Aorta (tissue), 5 donors: ENCODE measurements around the gene LAMTOR1. TPM values are rescaled to one million over a fixed set of nuclear protein-coding genes. Genes with fewer than 3 reads are reported as not detected.
"Not testable (repeated sequence)": the region's sequence is repeated elsewhere in the genome, so short reads cannot be mapped to it uniquely, and the experiment has no call there.

Source experiments
- ATAC-seq: fragments of 200-7000 bp; cut with Tn5 transposase; one replicate; pipeline ENCODE4 v1.9.1; 2022; ENCODE audit warnings: moderate library complexity; ENCODE audit not compliant: low FRiP score
- DNase-seq, 2 donors: peaks; one replicate each; pipeline ENCODE4 v3.0.0-alpha.2; 2020
- H3K27ac ChIP-seq, 2 donors: one replicate each; pipeline ENCODE4 v1.5.1; 2013; ENCODE audit warnings: low read length in 2 of 2, mild to moderate bottlenecking in 2 of 2, moderate library complexity in 2 of 2, control low read depth in 1 of 2, inconsistent platforms in 1 of 2, low read depth in 1 of 2
- H3K27me3 ChIP-seq, 2 donors: one replicate each; pipeline ENCODE4 v1.6.1; 2013; ENCODE audit warnings: control low read depth in 1 of 2, low read length in 1 of 2, mild to moderate bottlenecking in 1 of 2, moderate library complexity in 1 of 2; ENCODE audit not compliant: insufficient read depth in 2 of 2, control insufficient read depth in 1 of 2
- H3K36me3 ChIP-seq, 2 donors: one replicate each; pipeline ENCODE4 v1.6.1; 2013; ENCODE audit warnings: control low read depth in 1 of 2, low read length in 1 of 2, mild to moderate bottlenecking in 1 of 2; ENCODE audit not compliant: insufficient read depth in 2 of 2, control insufficient read depth in 1 of 2
- H3K4me1 ChIP-seq, 2 donors: one replicate each; pipeline ENCODE4 v1.6.1; 2013; ENCODE audit warnings: low read length in 2 of 2, control low read depth in 1 of 2, mild to moderate bottlenecking in 1 of 2, moderate library complexity in 1 of 2; ENCODE audit not compliant: insufficient read depth in 2 of 2, control insufficient read depth in 1 of 2
- H3K4me3 ChIP-seq, 2 donors: one replicate each; pipeline ENCODE4 v1.5.1; 2013; ENCODE audit warnings: low read length in 2 of 2, control low read depth in 1 of 2, mild to moderate bottlenecking in 1 of 2
- H3K9me3 ChIP-seq: one replicate; pipeline ENCODE4 v1.6.1; 2013; ENCODE audit warnings: mild to moderate bottlenecking, low read length; ENCODE audit not compliant: control insufficient read depth
- WGBS, 2 donors: extraction: QIAGEN DNeasy Blood & Tissue Kit; methylation state at CpG; one replicate each; pipeline ENCODE4 v1.1.7; 2013; 5-methylcytosine and 5-hydroxymethylcytosine counted together
- intact Hi-C, 2 donors: fragments of 100-400 bp; cut with DNase I; formaldehyde crosslinking; loops; one replicate each; pipeline versions ENCODE4 v1.14.2 to v1.15.0; 2022
- long read RNA-seq, 2 donors: library from polyadenylated mRNA; unstranded; transcript quantifications; one replicate each; pipeline ENCODE4 v2.0.0, GENCODE V29; 2020 to 2021
- polyA plus RNA-seq, 2 donors: library from polyadenylated mRNA; stranded (reverse); fragments of 200-250 nt; gene quantifications; one replicate each; pipeline ENCODE4 v1.2.3, GENCODE V29; 2013
- total RNA-seq, 2 donors: library from RNA; stranded (reverse); fragmentation: NEBNext Ultra II Directional; extraction: Animal tissue kit (Norgen Biotek cat#: 25700); gene quantifications; one replicate each; pipeline ENCODE4 v1.2.1, GENCODE V29; 2021
- donor health status: healthy with polysubstance abuse.
- donor health status: Bipolar disorder and iron deficiency.
- donor health status: DM: no; HTN: no; CAD: no.
- donor health status: DM: no; HTN: no; CAD: no.
- donor health status: DM: yes; HTN: yes; CAD: no.

LAMTOR1 gene
- total RNA-seq, result 10 to 100 TPM; 61.1 to 62.6 TPM
- polyA plus RNA-seq, result 100 to 1,000 TPM; 100 to 160 TPM
- long read RNA-seq, donor 1, transcript LAMTOR1-201 (5 exons, 1,179 nt), result major isoform, 88 of 98 reads
- long read RNA-seq, donor 1, partial matches to known transcripts, result 3 of 98 reads
- long read RNA-seq, donor 1, other reads (novel, unspliced or antisense), result 4 of 98 reads
- long read RNA-seq, donor 2, transcript LAMTOR1-201 (5 exons, 1,179 nt), result major isoform, 30 of 35 reads
- long read RNA-seq, donor 2, partial matches to known transcripts, result 2 of 35 reads
- long read RNA-seq, donor 2, other reads (novel, unspliced or antisense), result 3 of 35 reads

- Histone ChIP-seq H3K27ac (peak within 1 kb of the TSS; percentile 79 to 85), H3K4me3 (peak within 1 kb of the TSS; percentile 63 to 70), H3K27me3 (no peaks in the 10 kb centered on the region), H3K9me3 (no peaks in the 10 kb centered on the region), H3K4me1 (no peaks in the 10 kb centered on the region), H3K36me3 (peaks cover 0 to 4% of the 10 kb centered on the region in 2 donors)
- DNase-seq (peak; percentile 100), ATAC-seq (peak; percentile 99)
- intact Hi-C loops, result loop anchor here (1.0 to 2.0 kb wide), 3 partner anchors 9 to 23 kb away; partner anchors contain the start of genes ANAPC15 (in 1 of the 2), LRRC51 (in 1 of the 2) and NUMA1 (in 1 of the 2)
- WGBS, 2 donors, result 2% methylated on average over 59 to 64 of the region's 64 CpGs
Measured at GRCh38 chr11:72102946-72103753, at the start of gene LAMTOR1. Gene LAMTOR1, minus strand, starts transcription at chr11:72103297. Its CDS starts 73 bp downstream, at chr11:72103224.

- Histone ChIP-seq H3K27ac (no peak overlapping the region), H3K27me3 (no peaks in the 10 kb centered on the region), H3K4me1 (no peaks in the 10 kb centered on the region), H3K36me3 (no peaks in the 10 kb centered on the region), H3K9me3 (no peaks in the 10 kb centered on the region), H3K4me3 (no peak overlapping the region)
- intact Hi-C loops, result no loop called here
- no peak for ATAC-seq
- 74% methylated on average over 4 of the region's 4 CpGs for WGBS, 2 donors
- no peak for DNase-seq
Measured at GRCh38 chr11:72150882-72151281, 47.8 kb upstream of the LAMTOR1 start.

GRCh38 chr11:72146625-72147024 lies 43.5 kb upstream of the LAMTOR1 start:
- Histone ChIP-seq H3K4me3 (no peak overlapping the region), H3K27me3 (no peaks in the 10 kb centered on the region), H3K9me3 (no peaks in the 10 kb centered on the region), H3K27ac (no peak overlapping the region), H3K36me3 (no peaks in the 10 kb centered on the region), H3K4me1 (no peaks in the 10 kb centered on the region)
- 38 to 44% methylated on average over 2 of the region's 2 CpGs for WGBS, 2 donors
- ATAC-seq (no peak), DNase-seq (no peak)
- intact Hi-C loops, result no loop called here

GRCh38 chr11:72144807-72145565 lies 41.9 kb upstream of the LAMTOR1 start:
- no peak for ATAC-seq
- 89 to 91% methylated on average over 4 of the region's 4 CpGs for WGBS, 2 donors
- no peak for DNase-seq
- H3K4me1 ChIP-seq, result no peaks in the 10 kb centered on the region
- H3K27ac ChIP-seq, result no peak overlapping the region
- no peak overlapping the region for H3K4me3 ChIP-seq
- H3K27me3 ChIP-seq, result no peaks in the 10 kb centered on the region
- H3K36me3 ChIP-seq, result no peaks in the 10 kb centered on the region
- intact Hi-C loops, result loop anchor here in 1 of 2 donors (2.0 kb wide), 1 partner anchor 120 kb away; no protein-coding TSS in a partner anchor
- H3K9me3 ChIP-seq, result no peaks in the 10 kb centered on the region

- ATAC-seq, intact Hi-C loops, H3K27ac ChIP-seq, H3K36me3 ChIP-seq, H3K4me3 ChIP-seq, H3K27me3 ChIP-seq, H3K9me3 ChIP-seq, DNase-seq, H3K4me1 ChIP-seq: not testable (repeated sequence)
- 85 to 88% methylated on average over 1 of the region's 1 CpG for WGBS, 2 donors
Measured at GRCh38 chr11:72142543-72142942, 39.4 kb upstream of the LAMTOR1 start.

GRCh38 chr11:72142086-72142485 lies 39.0 kb upstream of the LAMTOR1 start:
- WGBS, 2 donors, result 35% methylated on average over 1 of the region's 1 CpG; no CpG with 5 or more reads in 1 of the 2 donors
- H3K9me3 ChIP-seq, DNase-seq, intact Hi-C loops, H3K27me3 ChIP-seq, H3K4me3 ChIP-seq, H3K36me3 ChIP-seq, H3K4me1 ChIP-seq, H3K27ac ChIP-seq, ATAC-seq: not testable (repeated sequence)

GRCh38 chr11:72141066-72141465 lies 38.0 kb upstream of the LAMTOR1 start:
- WGBS, 2 donors, result 69% methylated on average over 3 of the region's 3 CpGs
- H3K36me3 ChIP-seq, result no peaks in the 10 kb centered on the region
- H3K4me3 ChIP-seq, result no peak overlapping the region
- no peaks in the 10 kb centered on the region for H3K4me1 ChIP-seq
- DNase-seq (no peak), ATAC-seq (no peak)
- H3K9me3 ChIP-seq, result no peaks in the 10 kb centered on the region
- H3K27ac ChIP-seq, result no peak overlapping the region
- intact Hi-C loops, result no loop called here
- no peaks in the 10 kb centered on the region for H3K27me3 ChIP-seq

- Histone ChIP-seq H3K4me1 (no peaks in the 10 kb centered on the region), H3K27ac (no peak overlapping the region), H3K36me3 (no peaks in the 10 kb centered on the region), H3K27me3 (no peaks in the 10 kb centered on the region), H3K9me3 (no peaks in the 10 kb centered on the region), H3K4me3 (no peak overlapping the region)
- intact Hi-C loops, result no loop called here
- WGBS, 2 donors, result 90 to 91% methylated on average over 2 of the region's 2 CpGs
- ATAC-seq, result no peak
- no peak for DNase-seq
Measured at GRCh38 chr11:72140661-72141060, 37.6 kb upstream of the LAMTOR1 start.
